Measurements from ENCODE around the gene SCYGR2.
"Not testable (repeated sequence)": the region's sequence is repeated elsewhere in the genome, so short reads cannot be mapped to it uniquely, and the experiment has no call there.

Gene SCYGR2

GRCh38 chr2:227598835-227599503 lies at the start of gene SCYGR2:
Gene SCYGR2 (plus strand): TSS chr2:227598893. CDS start chr2:227598893, 0 bp downstream.
- not testable (repeated sequence) for DNase-seq

DNA sequence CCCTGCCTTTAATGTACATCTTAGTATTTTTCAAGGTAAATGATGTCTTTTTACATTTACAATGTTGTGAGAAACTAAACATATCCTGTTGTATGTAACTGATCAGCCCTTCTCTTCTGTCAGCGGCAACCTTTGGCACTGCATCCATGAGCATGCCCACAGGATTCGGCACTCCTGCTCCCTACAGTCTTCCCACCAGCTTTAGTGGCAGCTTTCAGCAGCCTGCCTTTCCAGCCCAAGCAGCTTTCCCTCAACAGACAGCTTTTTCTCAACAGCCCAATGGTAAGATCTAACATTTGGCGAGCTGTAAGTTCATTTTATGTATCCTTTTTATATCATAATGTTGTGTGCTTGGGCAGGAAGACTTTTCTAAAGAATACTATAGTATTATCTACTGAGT lies 46.9 kb upstream of the SCYGR2 start:
- no peak for DNase-seq

DNA sequence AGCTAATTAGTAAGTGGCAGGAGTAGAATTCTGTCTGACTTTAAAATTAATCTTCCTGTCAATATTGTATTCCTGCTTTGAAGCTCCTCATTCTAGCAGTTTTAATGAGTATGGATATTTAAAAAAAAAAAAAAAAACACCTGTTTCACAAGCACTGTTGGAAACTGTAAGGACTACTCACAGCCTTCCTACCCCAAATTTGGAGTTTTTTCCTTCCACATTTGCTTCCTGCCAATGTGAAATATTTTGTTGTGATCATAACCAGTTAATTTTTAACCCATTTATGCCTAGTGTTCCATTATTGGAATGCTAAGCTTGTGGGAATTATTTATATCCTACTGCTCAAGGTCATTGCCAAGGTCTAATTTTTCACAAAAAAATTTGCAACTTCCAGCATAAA lies 36.1 kb upstream of the SCYGR2 start:
- no peak for DNase-seq

- no peak for DNase-seq
Observed at GRCh38 chr2:227565080-227565479, 33.6 kb upstream of the SCYGR2 start.

- no peak for DNase-seq
Observed at GRCh38 chr2:227566012-227566411, 32.7 kb upstream of the SCYGR2 start.

GRCh38 chr2:227568852-227569169 lies 29.9 kb upstream of the SCYGR2 start:
- DNase-seq = no peak

DNA sequence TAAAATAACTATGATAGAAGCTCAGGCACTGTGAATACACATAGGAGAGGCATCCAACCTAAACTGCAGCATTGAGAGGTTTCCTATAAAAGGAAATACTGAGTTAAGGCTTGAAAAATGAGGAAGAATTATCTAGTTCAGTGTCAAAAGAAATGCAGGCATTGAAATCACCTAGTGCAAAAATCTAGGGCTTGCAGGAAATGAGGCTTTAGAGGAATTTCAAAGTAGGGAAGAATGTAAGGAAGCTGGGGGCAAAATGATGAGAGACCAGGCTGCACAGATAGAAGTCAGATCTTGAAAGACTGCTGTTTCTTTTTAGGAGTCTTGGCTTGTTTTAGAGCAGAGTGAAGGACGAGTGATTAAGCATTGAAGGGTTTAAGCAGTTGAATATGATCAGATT lies 28.1 kb upstream of the SCYGR2 start:
- DNase-seq = no peak

DNA sequence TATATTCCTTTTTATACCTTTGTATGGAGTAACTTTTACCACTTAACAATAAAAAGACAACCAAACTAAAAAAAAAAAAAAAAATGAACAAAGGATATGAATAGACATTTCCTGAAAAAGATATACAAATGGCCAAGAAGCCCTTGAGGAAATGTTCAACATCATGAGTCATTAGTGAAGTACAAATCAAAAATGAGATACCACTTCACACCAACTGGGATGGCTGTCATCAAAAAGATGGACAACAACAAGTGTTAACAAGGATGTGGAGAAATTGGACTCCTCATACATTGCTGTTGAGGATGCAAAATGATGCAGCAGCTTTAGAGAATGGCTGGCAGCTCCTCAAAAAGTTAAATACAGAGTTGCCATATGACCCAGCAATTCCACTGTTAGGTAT lies 22.6 kb upstream of the SCYGR2 start:
- DNase-seq = no peak

DNA sequence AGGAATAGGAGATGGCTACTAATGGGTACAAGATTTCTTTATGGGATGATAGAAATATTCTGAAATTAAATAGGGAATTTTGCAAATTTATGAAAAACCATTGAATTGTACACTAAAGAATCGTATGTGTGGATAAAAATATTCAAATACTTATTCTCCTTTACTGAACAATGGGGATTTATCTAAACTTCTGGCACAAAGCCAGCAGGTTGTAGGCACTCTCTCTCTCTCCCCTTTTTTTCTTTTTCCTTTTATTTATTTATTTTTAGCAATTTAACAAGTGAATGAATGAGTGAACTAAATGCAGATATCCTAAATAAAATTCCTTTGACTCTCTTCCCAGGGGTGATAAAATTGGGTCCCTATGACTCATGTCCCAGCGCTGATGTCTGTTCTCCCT lies 21.9 kb upstream of the SCYGR2 start:
- no peak for DNase-seq

DNA sequence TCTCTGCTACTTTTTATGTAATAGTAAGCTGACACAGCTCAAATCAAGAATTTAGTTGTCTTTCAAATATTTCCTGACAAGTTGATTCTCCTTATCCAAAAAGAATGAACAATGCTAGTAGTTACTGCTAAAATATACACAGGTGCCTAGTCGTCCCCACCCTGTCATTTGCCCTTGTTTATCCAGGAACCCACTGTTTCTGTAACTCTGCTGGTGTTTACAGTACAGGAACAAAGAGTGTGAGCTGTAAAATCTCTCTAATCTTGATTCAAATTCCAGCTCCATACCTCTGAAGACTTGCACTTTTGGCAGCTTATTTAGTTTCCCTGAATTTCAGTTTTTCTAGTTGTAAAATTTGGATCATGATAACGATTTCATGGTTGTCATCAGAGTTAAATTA lies 21.1 kb upstream of the SCYGR2 start:
- no peak for DNase-seq

GRCh38 chr2:227578642-227579041 lies 20.1 kb upstream of the SCYGR2 start:
- DNase-seq = no peak

DNA sequence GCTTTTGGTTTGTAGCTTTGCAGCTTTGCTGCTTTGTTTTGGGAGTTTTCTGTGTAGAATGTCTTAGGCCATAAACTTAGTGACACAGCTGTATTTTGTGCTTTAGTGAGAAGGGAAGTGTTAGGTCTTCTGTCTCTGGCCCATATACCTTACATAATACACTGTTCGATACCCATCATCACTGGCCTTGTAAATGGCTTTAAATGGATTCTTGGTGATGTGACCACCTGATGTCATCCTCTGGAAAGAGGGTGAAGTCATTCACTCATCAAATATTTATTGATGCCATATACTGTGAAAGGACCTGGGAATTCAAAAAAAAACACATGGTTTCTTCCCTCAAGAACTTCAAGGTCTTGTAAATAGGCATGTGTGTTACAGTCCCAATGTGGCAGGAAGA lies 18.9 kb upstream of the SCYGR2 start:
- DNase-seq = no peak

GRCh38 chr2:227582369-227582768 lies 16.3 kb upstream of the SCYGR2 start:
- no peak for DNase-seq

DNA sequence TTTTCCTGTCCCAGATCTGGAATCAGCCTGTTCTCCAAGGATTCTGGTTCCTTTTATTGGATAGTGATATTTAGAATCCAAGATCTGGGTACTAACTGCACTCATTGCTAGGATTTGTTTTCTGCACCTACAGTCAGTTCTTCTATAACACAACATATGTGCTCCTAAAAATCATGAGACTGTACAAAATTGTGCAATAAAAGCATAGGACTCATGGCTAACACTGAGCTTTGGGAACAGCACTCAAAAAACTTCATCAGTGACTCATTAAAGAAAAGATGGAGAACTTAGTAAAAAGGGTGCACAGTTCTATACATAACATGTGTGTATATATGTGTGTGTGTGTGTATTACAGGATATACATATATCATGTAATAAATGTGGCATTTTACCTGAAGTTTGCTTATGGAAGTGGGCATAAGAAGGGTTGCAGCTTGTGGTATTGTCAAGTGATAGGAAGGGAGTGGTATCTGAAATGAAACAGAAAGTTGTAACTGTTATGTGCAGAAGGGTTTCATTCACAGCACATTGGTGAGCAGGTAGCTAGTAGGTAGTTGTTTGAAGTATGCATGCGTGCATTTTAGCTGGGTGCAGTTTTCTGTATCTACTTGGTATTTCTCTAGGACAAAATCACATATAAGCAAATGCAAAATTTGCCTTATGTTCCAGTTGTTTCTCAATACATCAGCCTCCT lies 5.9 kb upstream of the SCYGR2 start:
- DNase-seq = no peak

- DNase-seq = no peak
Observed at GRCh38 chr2:227595797-227596196, 2.9 kb upstream of the SCYGR2 start.

DNA sequence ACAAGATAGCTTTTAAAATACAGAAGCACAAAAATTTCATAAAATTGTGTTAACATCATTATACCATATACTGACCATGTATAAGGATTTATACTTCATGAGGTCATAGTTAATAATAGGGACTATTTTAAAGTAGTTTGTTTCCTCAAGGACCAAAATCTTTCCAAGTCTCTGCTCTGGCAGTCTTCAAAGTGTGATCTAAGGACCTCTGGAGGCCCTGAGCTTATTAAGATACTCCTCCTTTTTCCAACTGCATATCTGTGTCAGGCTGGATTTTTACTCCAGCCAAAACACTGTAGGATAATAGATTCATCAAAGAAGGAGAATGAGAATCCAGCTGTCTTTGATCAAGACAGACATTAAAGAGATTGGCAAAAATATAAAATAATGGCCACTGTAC lies 1.7 kb upstream of the SCYGR2 start:
- no peak for DNase-seq

DNA sequence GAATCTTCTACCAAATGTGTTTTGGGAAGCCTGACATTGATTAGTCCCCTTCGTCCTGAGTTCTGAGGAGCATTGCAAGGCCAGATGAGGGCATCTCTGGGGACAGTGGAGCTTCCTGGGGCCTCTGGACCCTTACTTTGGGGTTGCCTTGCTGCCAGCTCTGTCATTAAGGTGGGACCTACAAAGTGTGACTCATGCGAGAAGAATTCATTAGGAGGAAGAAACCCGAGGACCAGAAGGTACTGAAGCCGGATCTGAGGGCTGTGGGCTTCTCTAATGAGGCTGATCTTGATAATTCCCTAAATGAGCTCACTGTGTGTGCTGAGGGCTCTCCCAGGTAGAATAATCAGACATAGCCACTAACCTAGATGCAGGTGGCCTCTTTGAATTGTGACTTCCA lies 695 bp upstream of the SCYGR2 start:
- DNase-seq = no peak

GRCh38 chr2:227602358-227602757 lies 3.7 kb downstream of the SCYGR2 start:
- no peak for DNase-seq

DNA sequence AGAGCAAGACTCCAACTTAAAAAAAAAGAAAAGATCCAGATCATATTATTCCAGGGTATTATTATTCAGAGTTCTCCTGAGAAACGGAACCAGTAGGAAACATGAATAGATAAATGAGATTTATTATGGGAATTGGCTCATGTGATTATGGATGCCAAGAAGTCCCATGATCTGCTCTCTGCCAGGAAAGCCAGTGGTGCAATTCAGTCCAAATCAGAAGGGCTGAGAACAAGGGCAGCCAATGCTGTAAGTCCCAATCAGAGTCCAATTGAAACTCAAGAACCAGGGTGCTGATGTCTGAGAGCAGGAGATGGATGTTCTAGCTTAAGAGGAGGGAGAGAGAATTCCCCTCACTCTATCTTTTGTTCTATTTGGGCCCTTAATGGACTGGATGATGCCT lies 7.8 kb downstream of the SCYGR2 start:
- no peak for DNase-seq

DNA sequence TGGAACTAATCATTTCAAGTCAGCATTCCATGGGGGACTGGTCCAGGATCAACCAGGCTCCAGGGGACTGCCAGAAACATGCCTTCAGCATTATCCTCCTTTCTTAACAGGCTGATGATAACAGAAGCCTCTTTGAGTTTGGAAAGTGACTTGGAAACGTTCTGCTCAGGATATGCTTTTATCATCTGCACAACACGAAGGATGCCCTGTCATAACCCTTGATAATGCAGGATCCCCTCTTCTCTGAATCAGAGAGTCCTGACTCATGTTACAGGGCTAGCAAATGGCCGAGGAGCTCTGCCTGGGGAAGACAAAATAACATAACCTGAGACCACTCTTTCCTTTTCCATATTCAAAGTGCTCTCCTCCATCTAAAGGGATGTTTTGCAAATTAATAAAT lies 9.2 kb downstream of the SCYGR2 start:
- DNase-seq = no peak

DNA sequence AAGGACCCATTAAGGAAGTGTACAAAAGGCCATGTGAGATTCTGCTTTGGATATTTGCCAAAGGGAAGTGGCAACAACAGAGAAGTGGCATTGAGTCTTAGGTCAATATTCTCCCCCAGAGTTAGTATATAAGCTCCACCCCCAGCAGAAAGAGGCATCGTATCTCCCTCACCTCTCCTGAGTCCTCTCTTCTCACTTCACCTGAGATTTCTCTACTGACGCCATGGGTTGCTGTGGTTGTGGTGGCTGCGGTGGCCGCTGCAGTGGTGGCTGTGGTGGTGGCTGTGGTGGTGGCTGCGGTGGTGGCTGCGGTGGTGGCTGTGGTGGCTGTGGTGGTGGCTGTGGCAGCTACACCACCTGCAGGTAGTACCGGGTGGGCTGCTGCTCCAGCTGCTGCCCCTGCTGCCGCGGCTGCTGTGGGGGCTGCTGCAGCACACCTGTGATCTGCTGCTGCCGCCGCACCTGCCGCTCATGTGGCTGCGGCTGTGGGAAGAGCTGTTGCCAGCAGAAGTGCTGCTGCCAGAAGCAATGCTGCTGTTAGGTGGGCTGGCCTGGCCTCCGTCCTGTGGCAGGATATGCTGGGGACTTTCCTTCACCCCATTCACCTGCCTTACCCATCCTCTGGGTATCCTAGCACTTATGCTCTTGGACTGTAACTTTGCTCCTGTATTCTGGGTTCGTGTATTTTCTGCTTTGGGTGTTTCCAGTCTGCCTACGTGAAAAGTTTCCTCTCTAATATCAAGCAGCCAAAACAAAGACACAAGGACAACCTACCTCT lies 10.1 kb downstream of the SCYGR2 start:
- no peak for DNase-seq

DNA sequence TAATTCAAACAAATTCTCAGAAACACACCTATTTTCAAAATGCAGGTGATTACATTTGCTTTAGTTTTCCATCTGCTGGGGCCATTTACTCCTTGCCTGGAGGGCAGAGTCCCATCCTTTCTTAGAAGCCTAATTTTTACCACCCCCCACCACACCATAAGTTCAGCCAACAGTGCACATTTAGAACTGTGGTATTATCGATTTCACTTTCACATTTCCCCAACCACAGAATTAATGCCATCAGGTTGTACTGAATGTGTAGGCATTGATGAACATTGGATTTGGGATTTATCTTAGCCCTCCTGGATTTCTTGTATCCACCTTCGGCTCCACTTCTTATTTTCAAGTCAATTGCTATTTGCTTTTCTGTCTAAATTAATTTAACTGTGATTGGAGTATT lies 11.4 kb downstream of the SCYGR2 start:
- DNase-seq = no peak

DNA sequence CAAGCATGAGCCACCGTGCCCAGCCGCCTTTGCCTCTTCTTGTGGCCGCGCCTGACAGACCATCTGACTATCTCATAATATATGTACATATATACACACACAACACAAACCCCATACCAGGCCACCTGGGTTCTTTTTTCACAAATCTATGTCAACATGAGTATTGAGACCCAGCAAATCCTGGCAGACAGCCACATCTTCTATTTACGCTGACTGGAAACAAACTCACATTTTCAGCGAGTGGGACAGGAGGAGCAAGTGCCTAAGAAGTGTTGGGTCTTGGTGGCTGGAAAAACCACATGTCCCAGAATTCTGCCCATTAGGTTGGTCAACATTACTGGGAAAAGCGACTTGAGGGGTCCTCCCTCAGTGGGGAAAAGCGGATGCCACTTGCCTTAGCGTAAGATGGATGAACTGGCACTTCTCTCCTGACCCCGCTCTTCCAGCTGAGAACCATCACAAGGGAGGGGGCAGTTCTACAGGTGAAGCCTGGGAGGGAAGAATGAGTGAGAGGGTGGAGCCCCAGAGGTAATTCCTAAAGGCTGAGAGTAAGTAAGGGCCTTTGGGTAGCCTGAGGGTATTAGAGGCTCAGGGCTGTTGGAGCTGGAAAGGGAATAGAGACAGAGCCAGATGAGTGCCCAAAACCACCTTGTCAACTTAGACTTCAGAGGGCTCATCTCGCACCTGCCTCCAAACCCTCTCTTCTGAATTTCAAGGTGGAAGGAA lies 14.0 kb downstream of the SCYGR2 start:
- DNase-seq = no peak

DNA sequence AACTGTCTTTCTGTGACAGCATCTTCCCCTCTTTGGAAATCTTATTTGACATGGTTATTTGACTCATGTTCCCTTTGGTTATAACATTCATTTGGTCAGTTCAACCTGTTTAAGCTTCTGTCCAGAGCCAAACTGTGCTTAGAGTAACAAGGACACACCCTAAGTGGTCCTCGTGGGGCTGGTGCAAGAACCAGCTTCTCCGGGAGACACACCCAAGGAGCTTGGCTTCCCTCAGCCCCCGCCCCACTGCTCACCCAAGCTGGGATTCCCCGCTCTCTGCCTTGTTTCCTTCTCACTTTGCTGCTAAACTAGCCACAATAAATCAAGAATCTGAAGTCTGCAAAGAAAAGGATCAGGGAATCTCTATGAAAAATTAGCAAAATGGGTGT lies 14.6 kb downstream of the SCYGR2 start:
- DNase-seq = no peak

Measured in DMS 273 treated with DMSO at 0.1 percent for 48 hours (cell line).